NT2/D1 (cell line): Measurements from ENCODE around the gene YBX3.

ENCODE experiments used
- DNase-seq: peaks from one replicate; pipeline ENCODE4 v3.0.0-alpha.2; 2011; ENCODE audit warnings: low read depth, low spot score
- H3K27me3 ChIP-seq: 2 replicates; pipeline ENCODE4 v1.6.0; 2011; ENCODE audit warnings: mild to moderate bottlenecking; ENCODE audit not compliant: insufficient read length, insufficient read depth
- H3K36me3 ChIP-seq: 2 replicates; pipeline ENCODE4 v1.6.1; 2011; ENCODE audit warnings: mild to moderate bottlenecking, low read length, mixed read lengths; ENCODE audit not compliant: insufficient read depth, insufficient read length
- H3K4me1 ChIP-seq: 2 replicates; pipeline ENCODE4 v1.5.1; 2011; ENCODE audit not compliant: insufficient read depth, insufficient read length
- H3K4me3 ChIP-seq: 2 replicates; pipeline ENCODE4 v1.5.1; 2011; ENCODE audit warnings: low read depth; ENCODE audit not compliant: insufficient read length
- H3K9ac ChIP-seq: 2 replicates; pipeline ENCODE4 v1.6.0; 2011; ENCODE audit warnings: low read depth; ENCODE audit not compliant: insufficient read length
- H3K9me3 ChIP-seq: 2 replicates; pipeline ENCODE4 v1.5.1; 2011; ENCODE audit warnings: mild to moderate bottlenecking, low read length; ENCODE audit not compliant: insufficient read depth
- SUZ12 ChIP-seq: IDR thresholded peaks from 2 replicates; pipeline ENCODE4 v1.6.1; 2011; ENCODE audit not compliant: insufficient read length, insufficient read depth; ENCODE audit errors: extremely low read depth
- YY1 ChIP-seq: IDR thresholded peaks from 2 replicates; pipeline ENCODE4 v1.6.1; 2011; ENCODE audit not compliant: insufficient read length, insufficient read depth
- ZNF274 ChIP-seq: IDR thresholded peaks from 2 replicates; pipeline ENCODE4 v1.6.1; 2011; ENCODE audit warnings: mild to moderate bottlenecking, low read depth, low read length

Gene YBX3

DNA sequence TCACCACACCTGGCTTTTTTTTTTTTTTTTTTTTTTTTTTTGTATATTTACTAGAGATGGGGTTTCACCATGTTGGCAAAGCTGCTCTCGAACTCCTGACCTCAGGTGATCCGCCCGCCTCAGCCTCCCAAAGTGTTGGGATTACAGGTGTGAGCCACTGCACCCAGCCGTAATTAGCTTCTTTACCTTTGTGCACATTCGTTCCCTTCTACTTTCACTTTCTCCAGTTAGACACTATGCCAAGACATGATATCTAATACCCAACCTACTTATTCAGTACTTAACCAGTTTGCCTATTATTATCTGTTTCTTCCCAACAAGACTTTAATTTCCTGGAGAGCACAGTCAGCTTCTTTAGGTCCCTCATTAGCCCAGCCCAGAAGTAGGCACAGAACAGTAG, 54.6 kb downstream of the YBX3 start:
- Histone ChIP-seq H3K27me3 (no peaks in the 10 kb centered on the region), H3K36me3 (no peaks in the 10 kb centered on the region), H3K9me3 (no peaks in the 10 kb centered on the region), H3K4me3 (no peak overlapping the region), H3K9ac (no peak overlapping the region), H3K4me1 (no peaks in the 10 kb centered on the region)
- no peak for DNase-seq
- no peak for TF ChIP-seq SUZ12
- no peak for TF ChIP-seq ZNF274
- TF ChIP-seq YY1 = no peak

DNA sequence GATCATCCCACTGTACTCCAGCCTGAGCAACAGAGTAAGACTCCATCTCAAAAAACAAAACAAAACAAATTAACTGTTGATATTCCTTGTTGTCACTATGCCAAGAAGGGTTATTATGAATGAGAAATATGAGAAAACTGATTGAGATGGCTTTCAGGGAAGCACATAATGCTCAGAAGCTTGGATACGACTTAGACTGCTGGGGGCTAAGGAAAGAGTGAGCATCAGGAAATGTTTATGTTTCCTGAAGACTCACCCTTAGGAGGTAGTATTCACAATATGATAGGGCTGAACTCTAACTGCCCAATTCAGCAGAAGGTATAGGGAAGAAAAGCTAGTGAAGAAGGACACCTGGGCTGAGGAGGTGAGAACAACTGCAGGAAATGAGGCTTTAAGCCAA, 55.5 kb downstream of the YBX3 start:
- Histone ChIP-seq H3K9ac (no peak overlapping the region), H3K4me1 (no peaks in the 10 kb centered on the region), H3K9me3 (no peaks in the 10 kb centered on the region), H3K27me3 (no peaks in the 10 kb centered on the region), H3K36me3 (no peaks in the 10 kb centered on the region), H3K4me3 (no peak overlapping the region)
- no peak for TF ChIP-seq SUZ12
- no peak for TF ChIP-seq YY1
- TF ChIP-seq ZNF274 = no peak
- DNase-seq = no peak

DNA sequence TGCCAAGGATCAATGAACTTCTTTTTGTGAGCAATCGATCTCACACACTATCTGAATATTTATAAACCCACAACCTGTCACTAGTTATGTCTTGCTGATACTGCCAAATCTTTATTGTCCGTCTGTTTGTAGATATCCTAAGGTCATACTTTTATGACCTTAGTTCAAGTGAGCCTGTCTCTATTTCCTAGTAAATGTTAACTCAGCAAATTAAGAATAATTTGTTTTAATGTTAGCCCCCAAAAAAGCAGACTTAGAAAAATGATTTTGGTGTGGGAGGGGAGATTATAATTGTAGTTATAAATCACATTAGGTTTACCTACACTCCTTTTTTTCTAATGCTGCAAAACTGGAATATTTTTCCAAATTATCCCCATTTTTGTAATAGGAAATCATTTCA, 58.6 kb downstream of the YBX3 start:
- no peak overlapping the region for H3K9ac ChIP-seq
- no peaks in the 10 kb centered on the region for H3K9me3 ChIP-seq
- no peaks in the 10 kb centered on the region for H3K36me3 ChIP-seq
- no peak overlapping the region for H3K4me3 ChIP-seq
- H3K27me3 ChIP-seq = no peaks in the 10 kb centered on the region
- no peaks in the 10 kb centered on the region for H3K4me1 ChIP-seq
- DNase-seq = no peak
- TF ChIP-seq ZNF274 = no peak
- no peak for TF ChIP-seq SUZ12
- no peak for TF ChIP-seq YY1

DNA sequence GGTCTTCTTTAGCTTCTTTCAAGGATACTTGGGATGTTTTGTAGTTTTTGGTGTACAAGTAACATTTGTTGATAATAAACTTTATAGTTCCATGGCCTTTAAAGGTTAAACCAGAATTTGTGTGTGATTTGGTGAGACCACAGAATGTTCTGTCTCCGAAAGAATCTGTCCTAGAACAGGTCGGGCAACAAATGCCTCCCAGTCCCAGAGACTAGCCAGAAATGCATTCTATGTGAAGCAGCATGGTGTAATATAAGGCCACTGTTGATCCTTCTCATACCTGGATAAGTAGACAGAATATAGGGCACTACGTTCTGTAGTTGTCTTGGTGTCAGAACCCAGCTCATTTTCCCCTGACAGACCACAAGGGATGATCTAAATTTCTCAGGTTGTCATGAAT, 59.3 kb downstream of the YBX3 start:
- TF ChIP-seq YY1 = no peak
- no peak for TF ChIP-seq ZNF274
- 0 out of 2 replicates have a peak, but pooled peaks cover 6% of the 10 kb centered on the region for H3K9me3 ChIP-seq
- no peak overlapping the region for H3K9ac ChIP-seq
- DNase-seq = no peak
- no peak overlapping the region for H3K4me3 ChIP-seq
- no peaks in the 10 kb centered on the region for H3K27me3 ChIP-seq
- no peaks in the 10 kb centered on the region for H3K36me3 ChIP-seq
- no peaks in the 10 kb centered on the region for H3K4me1 ChIP-seq

DNA sequence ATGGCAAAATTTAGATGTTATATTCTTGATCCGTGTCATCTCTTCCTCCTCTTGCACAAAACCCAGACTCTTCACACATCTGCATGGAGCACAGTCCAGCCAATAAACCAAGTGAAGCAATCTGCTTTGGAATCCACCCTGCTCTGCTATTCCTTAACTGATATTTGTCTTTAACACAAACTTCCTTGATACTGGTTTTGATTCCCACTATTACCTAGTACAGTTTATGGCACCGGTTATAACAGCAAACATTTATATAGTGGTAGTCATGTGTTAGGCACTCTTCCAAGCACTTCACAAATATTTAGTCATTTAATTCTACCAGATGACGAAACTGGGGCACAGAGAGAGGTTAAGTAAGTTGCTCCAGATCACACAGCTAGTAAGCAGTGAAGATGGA, 61.8 kb downstream of the YBX3 start:
- TF ChIP-seq YY1 = no peak
- TF ChIP-seq ZNF274 = no peak
- TF ChIP-seq SUZ12 = no peak
- Histone ChIP-seq H3K27me3 (no peaks in the 10 kb centered on the region), H3K9me3 (peaks cover 29% of the 10 kb centered on the region), H3K36me3 (no peaks in the 10 kb centered on the region), H3K4me3 (no peak overlapping the region), H3K4me1 (no peaks in the 10 kb centered on the region), H3K9ac (no peak overlapping the region)
- no peak for DNase-seq

DNA sequence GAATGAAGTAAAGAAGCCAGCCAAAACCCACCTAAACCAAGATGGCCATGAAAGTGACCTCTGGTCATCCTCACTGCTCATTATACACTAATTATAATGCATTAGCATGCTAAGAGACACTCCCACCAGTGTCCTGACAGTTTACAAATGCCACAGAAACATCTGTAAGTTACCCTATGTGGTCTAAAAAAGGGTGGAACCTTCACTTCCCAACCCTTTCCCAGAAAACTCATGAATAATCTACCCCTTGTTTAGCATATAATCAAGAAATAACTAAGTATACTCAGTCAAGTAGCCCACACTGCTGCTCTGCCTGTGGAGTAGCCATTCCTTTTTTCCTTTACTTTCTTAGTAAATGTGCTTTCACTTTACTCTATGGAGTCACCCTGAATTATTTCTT, 69.1 kb downstream of the YBX3 start:
- DNase-seq = no peak
- no peak overlapping the region for H3K4me3 ChIP-seq
- H3K9ac ChIP-seq = no peak overlapping the region
- no peaks in the 10 kb centered on the region for H3K27me3 ChIP-seq
- peaks cover 34% of the 10 kb centered on the region for H3K9me3 ChIP-seq
- H3K4me1 ChIP-seq = no peaks in the 10 kb centered on the region
- TF ChIP-seq ZNF274 (no peak), YY1 (no peak), SUZ12 (no peak)
- H3K36me3 ChIP-seq = no peaks in the 10 kb centered on the region

DNA sequence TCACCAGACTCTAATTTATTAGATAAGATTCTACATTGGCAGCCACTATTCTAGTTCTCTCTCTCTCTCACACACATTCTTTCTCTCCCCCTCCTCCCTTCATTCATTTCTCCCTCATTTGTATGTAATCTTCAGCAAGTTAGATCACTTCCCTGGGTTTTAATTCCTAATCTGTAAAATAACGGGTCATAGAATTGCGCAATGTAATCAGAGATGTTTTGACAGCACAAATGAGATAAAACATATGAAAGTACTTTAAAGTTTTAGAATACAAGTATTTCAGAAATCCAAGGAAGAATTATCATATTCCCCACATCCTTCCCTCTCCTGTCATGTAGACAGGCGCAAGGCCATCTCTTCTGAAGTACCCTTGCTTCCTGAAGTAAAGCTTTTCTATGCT, 70.9 kb downstream of the YBX3 start:
- Histone ChIP-seq H3K4me3 (no peak overlapping the region), H3K4me1 (no peaks in the 10 kb centered on the region), H3K36me3 (no peaks in the 10 kb centered on the region), H3K27me3 (no peaks in the 10 kb centered on the region), H3K9me3 (peaks cover 36% of the 10 kb centered on the region), H3K9ac (no peak overlapping the region)
- no peak for DNase-seq
- TF ChIP-seq ZNF274 (no peak), SUZ12 (no peak)
